ENCODE measurements around the gene STX7.
A peak's percentile ranks its signal among the peaks of the same experiment; 100 is the strongest.

Gene STX7

DNA sequence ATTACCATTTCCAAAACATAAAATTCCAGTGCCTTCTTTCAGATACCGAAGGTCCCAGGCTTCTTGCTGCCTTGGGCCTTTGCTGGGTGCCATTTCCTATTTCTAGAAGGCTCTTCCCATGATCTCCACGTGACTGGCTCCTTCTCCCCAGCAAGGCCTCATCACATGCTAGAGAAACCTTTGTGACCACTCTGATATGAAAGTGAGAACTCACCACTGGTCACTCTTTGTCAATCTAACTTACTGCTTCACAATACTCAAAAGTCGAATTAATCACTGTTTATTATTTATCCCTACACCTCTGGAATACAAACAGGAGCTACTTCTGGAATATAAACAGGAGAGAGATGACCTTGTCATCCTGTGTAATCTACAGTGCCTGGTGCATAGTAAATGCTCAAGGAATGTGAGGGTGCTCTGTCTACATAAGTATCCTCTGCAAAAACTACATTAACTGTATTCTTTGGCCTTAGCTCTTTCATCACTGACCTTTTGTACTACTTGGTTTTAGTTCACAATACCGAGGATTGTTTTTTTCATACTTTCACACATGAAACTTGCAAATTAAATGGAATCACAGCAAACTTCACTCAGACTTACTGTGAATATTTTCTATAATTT is 1.6 kb downstream of the STX7 start:
- no peak for DNase-seq
- Histone ChIP-seq H3K9ac (ENCODE audit: low read depth, low read length) (peak overlapping the region; percentile 59; the same call in 1 of the 2 replicates), H3K4me2 (ENCODE audit: insufficient read depth, low read length) (peak overlapping the region; percentile 69)

DNA sequence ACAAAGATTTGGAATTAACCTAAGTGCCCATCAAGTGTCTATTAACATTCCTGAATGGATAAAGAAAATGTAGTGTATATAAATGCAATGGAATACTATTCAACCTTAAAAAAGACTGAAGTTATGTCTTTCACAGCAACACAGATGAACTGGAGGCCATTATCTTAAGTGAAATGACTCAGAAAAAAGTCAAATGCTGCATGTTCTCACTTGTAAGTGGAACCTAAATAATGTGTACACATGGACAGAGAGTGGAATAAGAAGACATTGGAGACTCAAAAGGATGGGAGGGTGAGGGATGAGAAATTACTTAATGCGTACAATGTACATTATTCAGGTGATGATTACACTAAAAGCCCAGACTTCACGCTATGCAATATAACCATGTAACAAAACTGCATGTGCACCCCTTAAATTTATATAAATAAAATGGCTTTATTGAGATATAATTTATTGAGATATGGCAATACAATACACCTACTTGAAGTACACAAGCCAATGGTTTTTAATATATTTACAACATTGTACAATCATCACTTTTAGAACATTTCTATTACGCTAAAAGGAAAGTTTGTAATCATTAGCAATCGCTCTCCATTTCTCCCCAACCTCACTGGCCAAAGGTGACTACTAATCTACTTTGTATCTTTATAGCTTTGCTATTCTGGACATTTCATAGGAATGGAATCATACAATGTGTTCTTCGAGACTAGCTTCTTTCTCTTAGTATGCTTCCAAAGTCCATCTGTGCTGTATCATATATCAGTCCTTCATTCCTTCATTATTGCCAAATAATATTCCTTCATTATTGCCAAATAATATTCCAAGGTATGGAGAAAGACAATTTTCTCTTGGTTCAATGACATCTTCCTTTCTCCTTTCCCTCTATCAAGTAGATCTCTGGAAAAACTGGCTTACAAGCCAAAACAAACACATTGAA is 5.8 kb downstream of the STX7 start:
- Histone ChIP-seq H3K36me3 (ENCODE audit: insufficient read depth, low read length) (no peaks in the 10 kb centered on the region), H3K9me3 (ENCODE audit: insufficient read depth, low read length, severe bottlenecking) (no peaks in the 10 kb centered on the region), H3K4me3 (ENCODE audit: low read depth in 1 of 2, low read length in 2 of 2) (no peak overlapping the region), H3K4me1 (ENCODE audit: insufficient read depth, low read length) (peaks cover 17% of the 10 kb centered on the region), H3K27me3 (ENCODE audit: insufficient read depth, low read length, poor library complexity) (no peaks in the 10 kb centered on the region), H3K9ac (ENCODE audit: low read depth, low read length) (no peak overlapping the region), H2AFZ (ENCODE audit: low read depth, low read length) (no peak overlapping the region), H3K27ac (ENCODE audit: low read length) (no peak overlapping the region), H3K79me2 (ENCODE audit: insufficient read depth, low read length) (peaks cover 29% of the 10 kb centered on the region), H3K4me2 (ENCODE audit: insufficient read depth, low read length) (no peak overlapping the region), H4K20me1 (ENCODE audit: insufficient read depth, low read length) (peaks cover 13% of the 10 kb centered on the region)
- no peak for DNase-seq
- no peak for ATAC-seq (ENCODE audit: insufficient read depth, low read depth)
- TF ChIP-seq EZH2 (IDR thresholded peaks at IDR 0.05; ENCODE audit: borderline replicate concordance, low read depth, low read length, severe bottlenecking), result no peak
- TF ChIP-seq, protein P1, sequence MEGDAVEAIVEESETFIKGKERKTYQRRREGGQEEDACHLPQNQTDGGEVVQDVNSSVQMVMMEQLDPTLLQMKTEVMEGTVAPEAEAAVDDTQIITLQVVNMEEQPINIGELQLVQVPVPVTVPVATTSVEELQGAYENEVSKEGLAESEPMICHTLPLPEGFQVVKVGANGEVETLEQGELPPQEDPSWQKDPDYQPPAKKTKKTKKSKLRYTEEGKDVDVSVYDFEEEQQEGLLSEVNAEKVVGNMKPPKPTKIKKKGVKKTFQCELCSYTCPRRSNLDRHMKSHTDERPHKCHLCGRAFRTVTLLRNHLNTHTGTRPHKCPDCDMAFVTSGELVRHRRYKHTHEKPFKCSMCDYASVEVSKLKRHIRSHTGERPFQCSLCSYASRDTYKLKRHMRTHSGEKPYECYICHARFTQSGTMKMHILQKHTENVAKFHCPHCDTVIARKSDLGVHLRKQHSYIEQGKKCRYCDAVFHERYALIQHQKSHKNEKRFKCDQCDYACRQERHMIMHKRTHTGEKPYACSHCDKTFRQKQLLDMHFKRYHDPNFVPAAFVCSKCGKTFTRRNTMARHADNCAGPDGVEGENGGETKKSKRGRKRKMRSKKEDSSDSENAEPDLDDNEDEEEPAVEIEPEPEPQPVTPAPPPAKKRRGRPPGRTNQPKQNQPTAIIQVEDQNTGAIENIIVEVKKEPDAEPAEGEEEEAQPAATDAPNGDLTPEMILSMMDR (IDR thresholded peaks at IDR 0.05; ENCODE audit: borderline replicate concordance, extremely low read depth, low read length, poor library complexity, severe bottlenecking), result no peak

More for the DNA sequence above, 1.6 kb downstream of the STX7 start:
- peaks cover 26% of the 10 kb centered on the region for H3K4me1 ChIP-seq (ENCODE audit: insufficient read depth, low read length)
- H2AFZ ChIP-seq (ENCODE audit: low read depth, low read length), result no peak overlapping the region
- peak overlapping the region in 1 of 2 experiments; percentile 76; a peak in 2 of 4 replicates for H3K4me3 ChIP-seq (ENCODE audit: low read depth in 1 of 2, low read length in 2 of 2)
- TF ChIP-seq, protein P1 (IDR thresholded peaks at IDR 0.05; ENCODE audit: borderline replicate concordance, extremely low read depth, low read length, poor library complexity, severe bottlenecking), result no peak
- TF ChIP-seq EZH2 (IDR thresholded peaks at IDR 0.05; ENCODE audit: borderline replicate concordance, low read depth, low read length, severe bottlenecking), result no peak
- peaks cover 25% of the 10 kb centered on the region for H3K79me2 ChIP-seq (ENCODE audit: insufficient read depth, low read length)
- H3K36me3 ChIP-seq (ENCODE audit: insufficient read depth, low read length), result no peaks in the 10 kb centered on the region
- no peaks in the 10 kb centered on the region; the same call in 1 of the 2 replicates for H4K20me1 ChIP-seq (ENCODE audit: insufficient read depth, low read length)
- no peaks in the 10 kb centered on the region for H3K9me3 ChIP-seq (ENCODE audit: insufficient read depth, low read length, severe bottlenecking)
- no peak for ATAC-seq (ENCODE audit: insufficient read depth, low read depth)
- peaks cover 21% of the 10 kb centered on the region for H3K27me3 ChIP-seq (ENCODE audit: insufficient read depth, low read length, poor library complexity)
- H3K27ac ChIP-seq (ENCODE audit: low read length), result no peak overlapping the region

DNA sequence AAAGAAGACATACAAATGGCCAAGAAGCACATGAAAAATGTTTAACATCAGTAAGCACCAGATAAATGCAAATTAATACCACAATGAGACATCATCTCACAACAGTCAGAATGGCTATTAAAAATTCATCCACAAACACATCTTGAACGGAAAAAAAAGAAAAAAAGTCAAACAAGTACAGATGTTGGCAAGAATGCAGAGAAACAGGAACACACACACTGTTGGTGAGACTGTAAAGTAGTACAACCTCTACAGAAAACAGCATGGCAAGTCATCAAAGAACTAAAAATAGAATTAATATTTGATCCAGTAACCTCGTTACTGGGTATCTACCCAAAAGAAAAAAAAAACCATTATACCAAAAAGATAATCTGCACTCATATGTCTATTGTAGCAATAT is 6.5 kb downstream of the STX7 start:
- DNase-seq, result no peak
- Histone ChIP-seq H3K27me3 (ENCODE audit: insufficient read depth, low read length, poor library complexity) (no peaks in the 10 kb centered on the region), H3K4me1 (ENCODE audit: insufficient read depth, low read length) (peaks cover 10% of the 10 kb centered on the region), H3K9ac (ENCODE audit: low read depth, low read length) (no peak overlapping the region), H2AFZ (ENCODE audit: low read depth, low read length) (no peak overlapping the region), H3K4me3 (ENCODE audit: low read depth in 1 of 2, low read length in 2 of 2) (no peak overlapping the region), H3K9me3 (ENCODE audit: insufficient read depth, low read length, severe bottlenecking) (no peaks in the 10 kb centered on the region), H4K20me1 (ENCODE audit: insufficient read depth, low read length) (peaks cover 13% of the 10 kb centered on the region), H3K4me2 (ENCODE audit: insufficient read depth, low read length) (no peak overlapping the region), H3K36me3 (ENCODE audit: insufficient read depth, low read length) (peaks cover 4% of the 10 kb centered on the region), H3K27ac (ENCODE audit: low read length) (no peak overlapping the region), H3K79me2 (ENCODE audit: insufficient read depth, low read length) (peaks cover 24% of the 10 kb centered on the region)
- no peak for ATAC-seq (ENCODE audit: insufficient read depth, low read depth)
- TF ChIP-seq, protein P1 (IDR thresholded peaks at IDR 0.05; ENCODE audit: borderline replicate concordance, extremely low read depth, low read length, poor library complexity, severe bottlenecking), result no peak
- no peak for TF ChIP-seq EZH2 (IDR thresholded peaks at IDR 0.05; ENCODE audit: borderline replicate concordance, low read depth, low read length, severe bottlenecking)
